M059J (cell line): ENCODE results near the gene USP44. TPM values are rescaled to one million over a fixed set of nuclear protein-coding genes. Genes with fewer than 3 reads are reported as not detected.
A peak's percentile ranks its signal among the peaks of the same experiment; 100 is the strongest.
"Not testable (repeated sequence)": the region's sequence is repeated elsewhere in the genome, so short reads cannot be mapped to it uniquely, and the experiment has no call there.

Experiments used
- DNase-seq: peaks from one replicate; pipeline ENCODE4 v3.0.0-alpha.2; 2012; ENCODE audit warnings: low read depth
- total RNA-seq: library from RNA; depleted of rRNA; stranded (reverse); fragments of >200 nt; shearing (Covaris generic); gene quantifications from 2 replicates; pipeline ENCODE4 v1.2.3, GENCODE V29; 2014

Gene USP44
- total RNA-seq, 1 experiment from 2014 or later, result 0.02 TPM

- DNase-seq, result no peak
These were observed 39.3 kb downstream of the USP44 start for GRCh38 chr12:95511977-95512376.

- no peak for DNase-seq
These were observed 42.0 kb downstream of the USP44 start for GRCh38 chr12:95509300-95509699.

GRCh38 chr12:95506707-95507523 lies 44.4 kb downstream of the USP44 start:
- DNase-seq, result no peak

- no peak for DNase-seq
These were observed 46.2 kb downstream of the USP44 start for GRCh38 chr12:95505039-95505438.

- DNase-seq, result no peak
These were observed 47.1 kb downstream of the USP44 start for GRCh38 chr12:95504140-95504539.

GRCh38 chr12:95499772-95500171 lies 51.5 kb downstream of the USP44 start:
- DNase-seq, result no peak

GRCh38 chr12:95498968-95499367 lies 52.3 kb downstream of the USP44 start:
- DNase-seq, result no peak

- no peak for DNase-seq
These were observed 54.2 kb downstream of the USP44 start for GRCh38 chr12:95497031-95497430.

GRCh38 chr12:95495433-95495832 lies 55.8 kb downstream of the USP44 start:
- DNase-seq, result no peak

GRCh38 chr12:95494888-95495287 lies 56.4 kb downstream of the USP44 start:
- no peak for DNase-seq

- DNase-seq, result no peak
These were observed 58.8 kb downstream of the USP44 start for GRCh38 chr12:95492462-95492861.

GRCh38 chr12:95487024-95487423 lies 64.3 kb downstream of the USP44 start:
- DNase-seq, result no peak

- DNase-seq, result peak; percentile 49
These were observed 66.8 kb downstream of the USP44 start for GRCh38 chr12:95484524-95484923.

GRCh38 chr12:95482564-95482963 lies 68.7 kb downstream of the USP44 start:
- DNase-seq, result not testable (repeated sequence)

GRCh38 chr12:95481888-95482287 lies 69.4 kb downstream of the USP44 start:
- DNase-seq, result no peak

- no peak for DNase-seq
These were observed 70.2 kb downstream of the USP44 start for GRCh38 chr12:95481072-95481471.

GRCh38 chr12:95480230-95480629 lies 71.0 kb downstream of the USP44 start:
- no peak for DNase-seq

- peak; percentile 20 for DNase-seq
These were observed 76.7 kb downstream of the USP44 start for GRCh38 chr12:95474660-95474958.

GRCh38 chr12:95473884-95474659 lies 77.2 kb downstream of the USP44 start, which contains the start of gene METAP2:
TSS of gene METAP2 (plus strand) at chr12:95474152. CDS start at chr12:95474180, 28 bp downstream.
- DNase-seq, result peak; percentile 96

- peak; percentile 51 for DNase-seq
These were observed 77.9 kb downstream of the USP44 start for GRCh38 chr12:95473231-95473883.

- DNase-seq, result no peak
These were observed 81.0 kb downstream of the USP44 start for GRCh38 chr12:95470300-95470699.
